H9 (cell line): ENCODE results near the gene NT5C3A. TPM values are rescaled to one million over a fixed set of nuclear protein-coding genes. Genes with fewer than 3 reads are reported as not detected.

Source experiments
- DNase-seq: peaks from one replicate; pipeline ENCODE4 v3.0.0-alpha.2; 2017
- H2AFZ ChIP-seq: one replicate; pipeline ENCODE4 v1.6.1; 2013; ENCODE audit warnings: mild to moderate bottlenecking, low read length, control low read depth, moderate library complexity
- H2AK5ac ChIP-seq: 2 replicates; pipeline ENCODE4 v1.6.1; 2013; ENCODE audit warnings: low read length, control low read depth, mixed read lengths; ENCODE audit not compliant: insufficient read length
- H2BK120ac ChIP-seq: one replicate; pipeline ENCODE4 v1.6.1; 2013; ENCODE audit warnings: low read depth, mild to moderate bottlenecking, low read length, control low read depth, inconsistent platforms; ENCODE audit not compliant: poor library complexity, severe bottlenecking
- H2BK12ac ChIP-seq: 2 replicates; pipeline ENCODE4 v1.6.1; 2013; ENCODE audit warnings: low read length, control low read depth, mixed read lengths, low read depth; ENCODE audit not compliant: insufficient read length
- H2BK15ac ChIP-seq: 2 replicates; pipeline ENCODE4 v1.6.1; 2013; ENCODE audit warnings: low read depth, low read length, control low read depth
- H2BK20ac ChIP-seq: one replicate; pipeline ENCODE4 v1.6.1; 2013; ENCODE audit warnings: low read depth, mild to moderate bottlenecking, low read length, control low read depth, inconsistent platforms; ENCODE audit not compliant: poor library complexity, severe bottlenecking
- H2BK5ac ChIP-seq: 2 replicates; pipeline ENCODE4 v1.6.1; 2013; ENCODE audit warnings: low read length, control low read depth, mixed read lengths; ENCODE audit not compliant: insufficient read length
- H3K14ac ChIP-seq: 2 replicates; pipeline ENCODE4 v1.6.1; 2013; ENCODE audit warnings: low read length, control low read depth; ENCODE audit not compliant: insufficient read depth
- H3K18ac ChIP-seq: 2 replicates; pipeline ENCODE4 v1.6.1; 2013; ENCODE audit warnings: low read depth, mild to moderate bottlenecking, mixed read lengths, low read length, control low read depth; ENCODE audit not compliant: insufficient read length
- H3K23ac ChIP-seq: 2 replicates; pipeline ENCODE4 v1.6.1; 2013; ENCODE audit warnings: low read length, control low read depth, mixed read lengths, low read depth; ENCODE audit not compliant: insufficient read length
- H3K23me2 ChIP-seq: 2 replicates; pipeline ENCODE4 v1.6.1; 2013; ENCODE audit warnings: low read depth, mild to moderate bottlenecking, mixed read lengths, low read length, control low read depth; ENCODE audit not compliant: insufficient read length, poor library complexity, severe bottlenecking
- H3K27ac ChIP-seq: 2 replicates; pipeline ENCODE4 v1.5.1; 2013; ENCODE audit warnings: low read length, control low read depth, mixed read lengths, low read depth; ENCODE audit not compliant: insufficient read length
- H3K27me3 ChIP-seq: 2 replicates; pipeline ENCODE4 v1.6.1; 2013; ENCODE audit warnings: low read length, control low read depth, inconsistent platforms; ENCODE audit not compliant: insufficient read depth
- H3K4ac ChIP-seq: 2 replicates; pipeline ENCODE4 v1.6.1; 2013; ENCODE audit warnings: low read depth, mild to moderate bottlenecking, control low read depth, inconsistent platforms, low read length, moderate library complexity
- H3K4me1 ChIP-seq: 2 replicates; pipeline ENCODE4 v1.6.1; 2013; ENCODE audit warnings: low read length, control low read depth, inconsistent platforms; ENCODE audit not compliant: insufficient read depth
- H3K4me2 ChIP-seq: 2 replicates; pipeline ENCODE4 v1.6.1; 2013; ENCODE audit warnings: low read length, control low read depth, mixed read lengths; ENCODE audit not compliant: insufficient read length, insufficient read depth
- H3K56ac ChIP-seq: 2 replicates; pipeline ENCODE4 v1.6.1; 2013; ENCODE audit warnings: low read depth, mild to moderate bottlenecking, mixed read lengths, low read length, control low read depth; ENCODE audit not compliant: insufficient read length
- H3K79me1 ChIP-seq: 2 replicates; pipeline ENCODE4 v1.6.1; 2013; ENCODE audit warnings: low read depth, mild to moderate bottlenecking, moderate library complexity, low read length, control low read depth, inconsistent platforms; ENCODE audit not compliant: insufficient read depth, poor library complexity, severe bottlenecking
- H3K79me2 ChIP-seq: 2 replicates; pipeline ENCODE4 v1.6.1; 2013; ENCODE audit warnings: low read length, control low read depth, inconsistent platforms; ENCODE audit not compliant: insufficient read depth
- H3K9ac ChIP-seq: 2 replicates; pipeline ENCODE4 v1.6.1; 2013; ENCODE audit warnings: low read length, control low read depth, mixed read lengths; ENCODE audit not compliant: insufficient read length; ENCODE audit errors: extremely low read depth
- H3K9me3 ChIP-seq: one replicate; pipeline ENCODE4 v1.6.1; 2013; ENCODE audit warnings: low read depth, low read length, inconsistent platforms; ENCODE audit not compliant: control insufficient read depth
- H3T11ph ChIP-seq: one replicate; pipeline ENCODE4 v1.6.1; 2013; ENCODE audit warnings: mild to moderate bottlenecking, low read length, control low read depth, inconsistent platforms
- H4K20me1 ChIP-seq: one replicate; pipeline ENCODE4 v1.6.1; 2013; ENCODE audit not compliant: control insufficient read depth, insufficient read length, insufficient read depth
- H4K5ac ChIP-seq: 2 replicates; pipeline ENCODE4 v1.6.1; 2013; ENCODE audit warnings: low read depth, mild to moderate bottlenecking, mixed read lengths, low read length, control low read depth; ENCODE audit not compliant: insufficient read length
- H4K8ac ChIP-seq: replicated peaks from 2 replicates; pipeline ENCODE4 v1.6.1; 2013; ENCODE audit warnings: low read length, control low read depth, mixed read lengths, low read depth; ENCODE audit not compliant: insufficient read length
- H4K91ac ChIP-seq: 2 replicates; pipeline ENCODE4 v1.6.1; 2013; ENCODE audit warnings: low read depth, mild to moderate bottlenecking, moderate library complexity, mixed read lengths, low read length, control low read depth; ENCODE audit not compliant: insufficient read length
- H3K27ac Mint-ChIP-seq, 3 experiments: 2 replicates in 2 of 3; 3 replicates in 1 of 3; pipeline ENCODE4 v1.8.0; 2020 to 2021; ENCODE audit warnings: mixed read lengths in 3 of 3, mild to moderate bottlenecking in 1 of 3, moderate library complexity in 1 of 3
- H3K27me3 Mint-ChIP-seq: 2 replicates; pipeline ENCODE4 v1.8.0; 2021; ENCODE audit warnings: low read depth, mild to moderate bottlenecking, moderate library complexity, mixed read lengths
- H3K36me3 Mint-ChIP-seq, 3 experiments: 2 replicates in 2 of 3; 3 replicates in 1 of 3; pipeline ENCODE4 v1.8.0; 2020 to 2021; ENCODE audit warnings: low read depth in 3 of 3, mixed read lengths in 3 of 3; ENCODE audit not compliant: insufficient read depth in 1 of 3
- H3K4me1 Mint-ChIP-seq, 2 experiments: 2 replicates each; pipeline ENCODE4 v1.8.0; 2020; ENCODE audit warnings: mixed read lengths in 2 of 2
- H3K4me3 Mint-ChIP-seq, 2 experiments: 2 replicates in 1 of 2; 3 replicates in 1 of 2; pipeline ENCODE4 v1.8.0; 2020 to 2021; ENCODE audit warnings: mild to moderate bottlenecking in 2 of 2, mixed read lengths in 2 of 2, moderate library complexity in 1 of 2
- H3K9me3 Mint-ChIP-seq, 2 experiments: 2 replicates in 1 of 2; 3 replicates in 1 of 2; pipeline ENCODE4 v1.8.0; 2020; ENCODE audit warnings: mild to moderate bottlenecking in 2 of 2, mixed read lengths in 2 of 2, moderate library complexity in 1 of 2
- CTCF ChIP-seq: fragments of 200-600 bp; sonication (generic); conservative IDR thresholded peaks from 3 replicates; pipeline ENCODE4 v1.8.0; 2021; ENCODE audit warnings: antibody characterized with exemption, mild to moderate bottlenecking
- WGBS: extraction: QIAGEN DNeasy Blood & Tissue Kit; methylation state at CpG from one replicate; pipeline ENCODE4 v1.1.7; 2013; ENCODE audit warnings: missing lambda C conversion rate, low lambda C conversion rate, mixed read lengths; ENCODE audit not compliant: insufficient read length; ENCODE audit errors: extremely low coverage; 5-methylcytosine and 5-hydroxymethylcytosine counted together
- total RNA-seq: library from RNA; stranded (reverse); gene quantifications from 2 replicates; pipeline ENCODE4 v1.2.1, GENCODE V29; 2021

The NT5C3A gene
- total RNA-seq, 1 experiment from 2014 or later: 22.1 TPM

- no peak overlapping the region for H2BK12ac ChIP-seq
Observed at GRCh38 chr7:33024189-33024757, 38.3 kb downstream of the NT5C3A start.

More at GRCh38 chr7:33024189-33024757, 38.3 kb downstream of the NT5C3A start:
- H4K5ac ChIP-seq: no peak overlapping the region
- H3K23me2 ChIP-seq: no peaks in the 10 kb centered on the region
- no peak overlapping the region for H2BK15ac ChIP-seq
- H2BK5ac ChIP-seq: no peak overlapping the region
- H3K14ac ChIP-seq: no peak overlapping the region
- no peak overlapping the region for H3K4ac ChIP-seq
- Mint-ChIP-seq H3K27me3 (no peaks in the 10 kb centered on the region), H3K4me3 (no peak overlapping the region), H3K36me3 (peaks cover 4 to 34% (median 9%) of the 10 kb centered on the region in 3 experiments; a peak in 6 of 7 replicates), H3K9me3 (no peaks in the 10 kb centered on the region), H3K27ac (no peak overlapping the region), H3K4me1 (no peaks in the 10 kb centered on the region)
- no peak overlapping the region for H3K4me2 ChIP-seq
- no peak overlapping the region for H4K8ac ChIP-seq
- no peak overlapping the region for H2BK120ac ChIP-seq
- H3K79me1 ChIP-seq: no peaks in the 10 kb centered on the region
- no peak for DNase-seq
- no peak overlapping the region for H3K18ac ChIP-seq
- no peak overlapping the region for H3K27ac ChIP-seq
- no peak overlapping the region for H2AFZ ChIP-seq
- no peaks in the 10 kb centered on the region for H4K20me1 ChIP-seq
- no peaks in the 10 kb centered on the region for H3K9me3 ChIP-seq
- no CpG with 5 or more reads among the region's 4 CpGs for WGBS
- H3T11ph ChIP-seq: no peak overlapping the region
- H2BK20ac ChIP-seq: no peak overlapping the region
- H3K23ac ChIP-seq: no peak overlapping the region
- no peak overlapping the region for H3K56ac ChIP-seq
- TF ChIP-seq CTCF: no peak
- H4K91ac ChIP-seq: no peak overlapping the region
- H3K79me2 ChIP-seq: no peaks in the 10 kb centered on the region
- H3K27me3 ChIP-seq: no peaks in the 10 kb centered on the region
- no peaks in the 10 kb centered on the region for H3K4me1 ChIP-seq
- no peak overlapping the region for H3K9ac ChIP-seq
- H2AK5ac ChIP-seq: no peak overlapping the region
